Common myeloid progenitor, CD34-positive (primary cell): ENCODE data around the gene DUSP3.

ENCODE experiments used
- CTCF ChIA-PET: fragments of 350-600 bp; sonication (Branson Sonifier 250); formaldehyde crosslinking; loops from one replicate; lab custom pipeline; 2021; ENCODE audit warnings: antibody characterized with exemption; lab: Charles Lee
- POLR2A ChIA-PET: fragments of 350-600 bp; sonication (Branson Sonifier 250); formaldehyde crosslinking; loops from one replicate; lab custom pipeline; 2021; ENCODE audit warnings: antibody characterized with exemption; lab: Charles Lee
- DNase-seq, 3 donors: peaks; one replicate each; pipeline versions ENCODE4 v3.0.0 to v3.0.0-alpha.2; 2013
- H3K27ac ChIP-seq, 2 experiments: 1 replicate in 1 of 2; 2 replicates in 1 of 2; pipeline ENCODE4 v1.7.0; 2013; ENCODE audit warnings: inconsistent platforms in 2 of 2, low read length in 2 of 2, mild to moderate bottlenecking in 2 of 2, low read depth in 1 of 2, moderate library complexity in 1 of 2; ENCODE audit not compliant: severe bottlenecking in 2 of 2, insufficient read depth in 1 of 2, poor library complexity in 1 of 2
- H3K27me3 ChIP-seq, 5 experiments: replicated peaks in 2 of 5; 1 replicate in 3 of 5; 2 replicates in 2 of 5; pipeline versions ENCODE4 v1.6.1 to v1.7.0; 2013; ENCODE audit warnings: low read length in 4 of 5, mild to moderate bottlenecking in 2 of 5, moderate library complexity in 2 of 5, inconsistent platforms in 1 of 5; ENCODE audit not compliant: insufficient read depth in 5 of 5, control insufficient read depth in 4 of 5
- H3K36me3 ChIP-seq, 4 experiments: 1 replicate in 2 of 4; 2 replicates in 2 of 4; pipeline versions ENCODE4 v1.6.1 to v1.7.0; 2013; ENCODE audit warnings: low read length in 3 of 4, control low read depth in 1 of 4, mild to moderate bottlenecking in 1 of 4; ENCODE audit not compliant: control insufficient read depth in 4 of 4, insufficient read depth in 4 of 4
- H3K4me1 ChIP-seq, 4 experiments: 1 replicate in 3 of 4; 2 replicates in 1 of 4; pipeline versions ENCODE4 v1.6.1 to v1.7.1; 2013; ENCODE audit warnings: low read length in 3 of 4, mild to moderate bottlenecking in 3 of 4, control low read depth in 1 of 4, inconsistent platforms in 1 of 4, moderate library complexity in 1 of 4; ENCODE audit not compliant: control insufficient read depth in 4 of 4, insufficient read depth in 4 of 4; ENCODE audit errors: control extremely low read depth in 1 of 4
- H3K4me3 ChIP-seq, 7 experiments: 1 replicate in 4 of 7; 2 replicates in 3 of 7; pipeline versions ENCODE4 v1.5.1 to v1.7.0; 2013; ENCODE audit warnings: mild to moderate bottlenecking in 7 of 7, low read length in 6 of 7, moderate library complexity in 6 of 7, inconsistent platforms in 2 of 7, low read depth in 2 of 7, control low read depth in 1 of 7; ENCODE audit not compliant: insufficient read depth in 4 of 7, control insufficient read depth in 1 of 7; ENCODE audit errors: extremely low read depth in 1 of 7
- H3K9me3 ChIP-seq, 5 experiments: 1 replicate in 4 of 5; 2 replicates in 1 of 5; pipeline versions ENCODE4 v1.6.1 to v1.7.1; 2013; ENCODE audit warnings: low read length in 4 of 5, mild to moderate bottlenecking in 2 of 5, inconsistent platforms in 1 of 5, low read depth in 1 of 5, moderate library complexity in 1 of 5; ENCODE audit not compliant: control insufficient read depth in 4 of 5, insufficient read depth in 2 of 5; ENCODE audit errors: control extremely low read depth in 1 of 5
- WGBS: methylation state at CpG from one replicate; pipeline ENCODE4 v1.1.5; 2013; ENCODE audit not compliant: insufficient coverage; 5-methylcytosine and 5-hydroxymethylcytosine counted together

Gene DUSP3

DNA sequence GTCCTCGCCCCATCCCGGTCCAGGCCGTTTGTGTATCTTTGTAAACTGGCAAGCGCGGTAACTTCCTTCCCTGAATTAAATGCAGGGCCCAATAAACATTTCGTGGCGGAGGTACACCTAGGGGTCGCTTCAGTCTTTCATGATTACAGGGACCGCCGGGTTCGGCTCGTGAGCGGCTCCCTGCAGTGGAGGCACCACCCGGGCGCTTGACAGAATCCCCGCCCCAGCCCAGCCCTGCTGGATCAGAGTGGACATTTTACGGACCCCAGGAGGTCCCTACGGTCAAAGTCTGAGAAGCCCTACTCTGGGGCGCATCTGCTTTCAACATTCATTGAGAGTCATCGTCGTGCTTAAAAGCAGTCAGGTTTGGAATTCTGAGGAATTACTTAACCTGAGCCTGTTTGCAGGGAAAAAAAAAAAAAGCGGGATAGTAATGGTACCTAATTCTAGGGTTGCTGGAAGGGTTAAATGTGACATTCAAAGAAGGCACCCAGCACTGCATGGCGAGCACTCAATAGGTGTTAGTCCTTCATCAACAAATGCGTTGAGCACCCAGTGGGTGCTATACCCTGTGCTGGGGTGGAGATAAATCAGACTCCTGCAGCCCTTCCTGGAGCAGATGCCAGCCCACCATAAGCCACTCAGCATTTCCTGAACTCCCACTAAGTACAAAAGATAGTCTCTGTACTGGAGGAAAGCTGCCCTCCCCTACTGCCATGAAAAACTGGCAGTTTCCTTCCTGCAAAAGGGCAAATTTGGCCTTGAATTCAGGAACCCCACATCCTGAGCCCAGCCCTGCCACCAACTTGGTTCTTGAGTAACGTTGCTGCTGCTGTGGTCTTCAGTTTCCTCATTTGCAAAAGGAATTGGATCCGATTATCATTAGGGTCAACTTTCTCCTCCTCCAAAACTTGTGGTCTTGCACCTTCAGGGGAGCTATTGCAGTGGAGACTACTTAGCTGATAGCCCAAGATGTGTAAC, 658 bp upstream of the DUSP3 start:
- WGBS: 0% methylated on average over 22 of the region's 26 CpGs
- ChIA-PET POLR2A (no interaction called here), CTCF (interaction anchor here (0.8 to 1.9 kb wide), 6 partner anchors 12 to 83 kb away, joined by 3 to 5 read pairs (median 4); no protein-coding TSS in a partner anchor)
- peak; percentile 70 to 78 (median 73) for DNase-seq
- no peaks in the 10 kb centered on the region for H3K9me3 ChIP-seq
- H3K4me3 ChIP-seq: peak overlapping the region; percentile 52 to 90 (median 79)
- H3K27me3 ChIP-seq: no peaks in the 10 kb centered on the region
- peaks cover 7 to 89% (median 58%) of the 10 kb centered on the region in 4 experiments for H3K4me1 ChIP-seq
- H3K36me3 ChIP-seq: peaks cover 5 to 26% (median 8%) of the 10 kb centered on the region in 4 experiments
- peak overlapping the region in 1 of 2 experiments; percentile 49 for H3K27ac ChIP-seq

DNA sequence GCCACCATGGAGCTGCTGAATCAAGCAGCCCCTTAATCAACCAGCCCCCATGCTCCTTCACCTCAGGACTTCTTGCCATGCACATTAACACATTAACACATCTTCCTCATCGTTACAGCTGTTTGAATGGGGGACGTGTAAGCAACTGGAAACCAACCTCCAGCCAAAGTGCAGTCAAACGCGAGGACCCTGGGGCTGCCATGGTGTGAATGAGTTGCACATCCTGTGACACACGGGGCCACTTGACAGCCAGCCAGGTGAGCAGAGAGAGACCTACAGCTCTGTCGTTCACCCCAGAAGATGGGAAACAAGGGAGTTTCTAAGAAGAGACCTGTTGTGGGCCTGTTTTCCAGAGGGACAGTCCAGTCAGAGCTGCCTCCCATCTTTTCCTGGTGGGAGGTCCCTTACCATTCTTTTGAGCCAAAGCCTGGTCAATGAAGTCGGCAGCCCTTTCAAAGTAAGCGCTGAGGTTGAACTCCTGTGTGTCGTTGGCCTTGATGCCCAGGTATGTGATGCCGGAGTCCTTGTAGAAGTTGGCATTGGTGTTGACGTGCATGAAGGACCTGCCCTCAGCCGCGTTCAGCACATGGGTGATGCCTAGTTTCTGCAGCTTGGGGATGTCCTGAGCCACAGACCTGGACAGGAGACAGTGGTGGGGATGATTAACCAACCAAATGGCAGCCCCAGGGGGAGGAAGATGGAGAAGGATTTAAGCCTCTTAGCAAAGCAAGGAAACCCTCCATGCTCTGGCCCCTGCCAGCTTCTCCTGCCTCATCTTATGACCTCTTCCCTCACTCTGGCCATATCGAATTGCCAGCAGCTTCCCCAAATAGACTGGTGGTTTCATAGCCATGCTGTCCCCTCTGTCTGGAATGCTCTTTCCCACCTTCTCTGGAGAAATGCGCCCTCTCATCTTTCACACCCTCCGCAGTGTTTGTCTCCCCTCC, 4.2 kb downstream of the DUSP3 start:
- H3K27ac ChIP-seq: no peak overlapping the region
- WGBS: 93% methylated on average over 15 of the region's 16 CpGs
- CTCF ChIA-PET: interaction anchor here (0.5 to 1.5 kb wide), 10 partner anchors 8 to 315 kb away, joined by 3 to 8 read pairs (median 3); partner anchors contain the start of gene CD300LG

DNA sequence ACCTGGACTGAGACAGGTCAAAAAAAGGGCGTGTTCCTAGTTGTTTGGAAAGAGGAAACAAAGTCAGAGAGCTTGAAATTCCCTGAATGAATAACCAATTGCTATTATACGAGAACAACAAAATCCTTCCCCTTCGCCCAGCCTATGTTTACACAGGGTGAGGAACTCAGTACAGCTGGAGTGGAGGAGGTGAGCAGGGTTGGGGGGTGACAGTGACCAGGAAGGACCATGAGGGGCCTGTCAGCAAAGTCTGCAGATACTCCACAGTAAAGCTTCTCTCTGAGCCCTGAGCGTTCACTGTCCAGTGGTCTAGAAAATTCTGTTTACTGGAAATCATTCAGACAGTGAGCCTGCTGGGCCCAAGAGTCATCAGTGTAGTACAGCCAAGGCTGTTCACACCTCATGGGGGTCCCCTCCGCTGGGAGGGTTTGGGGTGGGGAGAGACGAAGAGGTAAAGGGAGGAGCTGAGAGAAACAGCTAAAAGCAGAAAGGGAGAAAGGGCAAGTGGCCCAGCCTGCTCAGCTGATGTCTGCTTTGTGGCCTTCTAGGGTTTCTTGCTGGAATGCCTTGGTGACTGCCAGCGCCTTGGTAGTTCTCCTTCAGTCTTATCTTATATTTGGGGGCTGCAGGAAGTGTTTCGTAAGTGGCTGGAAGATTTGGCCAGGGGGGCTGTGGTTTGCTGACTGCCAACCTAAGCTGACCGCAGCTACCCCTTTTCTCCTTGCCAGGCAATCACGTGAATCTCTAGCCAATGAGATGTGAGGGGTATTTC, 5.7 kb downstream of the DUSP3 start:
- H3K4me1 ChIP-seq: peaks cover 18 to 91% (median 83%) of the 10 kb centered on the region in 4 experiments
- peak; percentile 96 to 99 (median 99) for DNase-seq
- no peaks in the 10 kb centered on the region for H3K27me3 ChIP-seq
- H3K36me3 ChIP-seq: peaks cover 8 to 72% (median 32%) of the 10 kb centered on the region in 4 experiments
- ChIA-PET CTCF (interaction anchor here (0.7 to 4.9 kb wide), 7 partner anchors 9 to 197 kb away, joined by 3 to 25 read pairs (median 4); no protein-coding TSS in a partner anchor), POLR2A (interaction anchor here (0.8 kb wide), 1 partner anchor 14 kb away, joined by 3 read pairs; no protein-coding TSS in a partner anchor)
- WGBS: 3% methylated on average over 4 of the region's 10 CpGs
- H3K4me3 ChIP-seq: peak overlapping the region in 4 of 7 experiments; percentile 21 to 39 (median 28)
- H3K27ac ChIP-seq: peak overlapping the region; percentile 41 to 55
- no peaks in the 10 kb centered on the region for H3K9me3 ChIP-seq

More for the DNA sequence above, 4.2 kb downstream of the DUSP3 start:
- Histone ChIP-seq H3K9me3 (no peaks in the 10 kb centered on the region), H3K4me1 (peaks cover 18 to 85% (median 77%) of the 10 kb centered on the region in 4 experiments), H3K4me3 (no peak overlapping the region), H3K36me3 (peaks cover 8 to 59% (median 25%) of the 10 kb centered on the region in 4 experiments), H3K27me3 (no peaks in the 10 kb centered on the region)
- DNase-seq: peak in 1 of 3 donors; percentile 26
- POLR2A ChIA-PET: interaction anchor here (0.7 kb wide), 1 partner anchor 14 kb away, joined by 3 read pairs; no protein-coding TSS in a partner anchor

DNA sequence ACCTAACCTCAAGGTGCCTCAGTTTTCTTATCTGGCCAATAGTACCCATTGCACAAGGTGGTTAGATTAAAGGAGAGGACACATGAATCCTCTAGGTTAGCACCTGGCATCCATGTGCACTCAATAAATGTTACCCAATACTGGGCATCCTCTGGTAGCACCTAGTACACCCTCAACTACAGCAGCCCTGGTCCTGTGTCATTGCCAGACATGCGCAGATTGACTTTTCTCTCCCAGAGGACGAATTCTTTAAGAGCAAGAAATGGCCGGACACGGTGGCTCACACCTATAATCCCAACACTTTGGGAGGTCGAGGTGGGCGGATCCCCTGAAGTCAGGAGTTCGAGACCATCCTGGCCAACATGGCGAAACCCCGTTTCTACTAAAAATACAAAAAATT, 7.3 kb downstream of the DUSP3 start:
- ChIA-PET CTCF (interaction anchor here (4.9 kb wide), 1 partner anchor 10 kb away, joined by 25 read pairs; no protein-coding TSS in a partner anchor), POLR2A (no interaction called here)
- no peaks in the 10 kb centered on the region for H3K9me3 ChIP-seq
- no peak for DNase-seq
- H3K36me3 ChIP-seq: peaks cover 8 to 78% (median 29%) of the 10 kb centered on the region in 4 experiments
- H3K27ac ChIP-seq: no peak overlapping the region
- no peaks in the 10 kb centered on the region for H3K27me3 ChIP-seq
- H3K4me3 ChIP-seq: no peak overlapping the region
- 100% methylated on average over 7 of the region's 9 CpGs for WGBS
- peaks cover 24 to 93% (median 85%) of the 10 kb centered on the region in 4 experiments for H3K4me1 ChIP-seq

DNA sequence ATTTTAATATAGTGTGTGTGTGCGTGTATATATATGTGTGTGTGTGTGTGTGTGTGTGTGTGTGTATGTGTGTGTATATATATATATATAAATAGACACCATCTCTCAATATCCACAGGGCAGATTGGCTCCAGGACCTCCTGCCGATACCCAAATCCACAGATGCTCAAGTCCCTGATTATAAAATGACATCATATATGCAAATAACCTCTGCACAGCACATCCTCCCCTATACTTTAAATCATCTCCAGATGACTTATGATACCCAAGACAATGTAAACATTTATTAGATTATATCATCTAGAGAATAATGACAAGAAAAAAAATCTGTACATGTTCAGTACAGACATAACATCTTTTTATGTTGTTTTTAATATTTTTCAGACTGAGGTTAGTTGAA, 7.8 kb downstream of the DUSP3 start:
- Histone ChIP-seq H3K36me3 (peaks cover 8 to 79% (median 28%) of the 10 kb centered on the region in 4 experiments), H3K4me3 (no peak overlapping the region), H3K4me1 (peaks cover 24 to 89% (median 81%) of the 10 kb centered on the region in 4 experiments), H3K27ac (no peak overlapping the region), H3K9me3 (no peaks in the 10 kb centered on the region), H3K27me3 (no peaks in the 10 kb centered on the region)
- DNase-seq: no peak
- WGBS: no CpG with 5 or more reads among the region's 2 CpGs
- ChIA-PET CTCF (interaction anchor here (4.9 to 20.0 kb wide), 2 partner anchors 10 to 74 kb away, joined by 25 to 555 read pairs; no protein-coding TSS in a partner anchor), POLR2A (no interaction called here)

DNA sequence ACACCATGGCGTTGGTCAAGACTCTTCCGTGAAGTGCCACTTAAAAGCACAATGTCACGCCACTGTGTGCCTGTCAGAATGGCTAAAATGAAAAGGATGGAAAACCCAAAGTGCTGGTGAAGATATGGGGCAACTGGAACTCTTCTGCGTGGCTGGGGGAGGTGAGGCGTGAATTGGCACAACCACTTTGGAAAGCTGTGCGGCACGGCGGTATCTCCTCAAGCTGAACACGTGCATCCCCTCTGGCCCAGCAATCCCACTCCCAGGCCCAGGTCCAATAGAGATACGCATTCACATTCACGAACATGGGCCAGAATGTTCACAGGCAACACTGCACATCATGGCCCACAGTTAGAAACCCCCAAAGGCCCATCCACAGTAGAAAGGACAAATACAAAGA, 8.9 kb downstream of the DUSP3 start:
- H3K27me3 ChIP-seq: no peaks in the 10 kb centered on the region
- 98% methylated on average over 11 of the region's 11 CpGs for WGBS
- peaks cover 4 to 78% (median 30%) of the 10 kb centered on the region in 4 experiments for H3K36me3 ChIP-seq
- H3K4me1 ChIP-seq: peaks cover 22 to 79% (median 73%) of the 10 kb centered on the region in 4 experiments
- POLR2A ChIA-PET: no interaction called here
- no peak overlapping the region for H3K27ac ChIP-seq
- no peaks in the 10 kb centered on the region for H3K9me3 ChIP-seq
- no peak overlapping the region for H3K4me3 ChIP-seq
- no peak for DNase-seq
- CTCF ChIA-PET: interaction anchor here (0.9 to 20.0 kb wide), 4 partner anchors 9 to 193 kb away, joined by 3 to 555 read pairs (median 14); no protein-coding TSS in a partner anchor
